GM19397 (cell line): ENCODE measurements around the gene HCN3.
"Not testable (repeated sequence)": the region's sequence is repeated elsewhere in the genome, so short reads cannot be mapped to it uniquely, and the experiment has no call there.

Experiments used
- ATAC-seq: cut with Tn5 transposase; IDR thresholded peaks from one replicate; pipeline ENCODE4 v1.9.1; 2021; ENCODE audit warnings: mild to moderate bottlenecking, moderate library complexity; ENCODE audit not compliant: unreplicated experiment

The HCN3 gene

DNA sequence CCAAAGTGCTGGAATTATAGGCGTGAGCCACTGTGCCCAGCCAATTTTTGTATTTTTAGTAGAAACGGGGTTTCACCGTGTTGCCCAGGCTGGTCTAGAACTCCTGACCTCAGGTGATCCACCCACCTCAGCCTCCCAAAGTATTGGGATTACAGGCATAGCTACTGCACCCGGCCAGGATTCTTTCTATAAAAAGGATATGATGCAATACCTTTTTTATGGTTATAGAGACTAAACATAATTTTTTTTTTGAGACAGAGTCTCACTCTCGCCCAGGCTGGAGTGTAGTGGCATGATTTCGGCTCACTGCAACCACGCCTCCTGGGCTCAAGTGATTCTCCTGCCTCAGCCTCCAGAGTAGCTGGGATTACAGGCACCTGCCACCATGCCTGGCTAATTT is 51.6 kb downstream of the HCN3 start:
- not testable (repeated sequence) for ATAC-seq

DNA sequence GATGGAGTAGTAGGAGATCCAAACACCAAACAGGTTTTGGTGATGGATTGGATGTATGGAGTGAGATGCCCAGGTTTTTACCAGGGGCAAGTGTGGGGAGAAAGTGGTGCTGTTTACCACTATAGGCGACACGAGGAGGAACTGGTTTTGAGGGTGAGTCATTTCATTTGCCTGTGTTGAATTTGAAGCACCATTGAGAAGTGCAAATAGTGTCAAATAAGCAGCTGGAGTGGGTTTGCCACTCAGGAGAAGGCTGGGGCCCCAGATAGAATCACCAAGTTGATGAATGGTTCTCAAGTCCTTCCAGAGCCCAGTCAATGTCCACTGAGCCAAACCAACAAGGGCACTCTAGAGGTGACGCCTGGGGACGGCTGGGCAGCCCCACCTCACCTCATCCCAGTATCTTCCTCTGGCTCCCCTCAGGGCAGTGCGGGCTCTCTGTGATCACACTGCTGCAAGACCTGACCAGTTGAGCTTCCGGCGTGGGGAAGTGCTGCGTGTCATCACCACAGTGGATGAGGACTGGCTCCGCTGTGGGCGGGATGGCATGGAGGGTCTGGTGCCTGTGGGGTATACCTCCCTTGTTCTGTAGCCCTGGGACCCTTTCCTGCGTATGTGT is 52.8 kb downstream of the HCN3 start:
- ATAC-seq: no peak

GRCh38 chr1:155334962-155335361 is 57.7 kb downstream of the HCN3 start:
- no peak for ATAC-seq
